Skin epidermis (tissue), 12 donors: ENCODE data around the gene CMKLR1.
A peak's percentile ranks its signal among the peaks of the same experiment; 100 is the strongest.

Source experiments
- H3K27ac ChIP-seq, 21 experiments: fragments of 200-600 bp; sonication (generic) in 11 of 21; one replicate each; pipeline ENCODE4 v1.5.0; 2020; ENCODE audit warnings: mild to moderate bottlenecking in 3 of 21, inconsistent platforms in 2 of 21, moderate library complexity in 2 of 21
- H3K4me3 ChIP-seq, 7 experiments: fragments of 200-600 bp; sonication (generic) in 2 of 7; one replicate each; pipeline ENCODE4 v1.5.0; 2020; ENCODE audit warnings: inconsistent platforms in 2 of 7, mild to moderate bottlenecking in 2 of 7, moderate library complexity in 1 of 7

The CMKLR1 gene

DNA sequence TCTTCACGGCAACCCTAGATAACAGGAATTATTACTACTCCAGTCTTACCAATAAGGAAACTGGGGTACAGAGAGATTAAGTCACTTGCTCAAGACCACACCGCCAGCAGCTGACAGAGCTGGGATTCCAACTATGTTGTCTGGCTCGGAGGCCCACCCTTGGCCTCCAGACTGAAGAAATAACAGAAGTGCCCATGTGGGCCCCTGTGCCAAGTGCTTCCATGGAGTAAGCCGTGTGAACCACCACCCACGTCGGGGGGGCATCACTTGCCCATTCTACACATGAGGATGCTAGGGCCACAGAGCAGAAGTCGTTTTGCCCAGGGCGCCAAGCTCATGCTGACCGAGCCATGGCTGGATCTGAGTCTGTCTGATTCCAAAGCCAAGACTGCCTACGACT, 926 bp upstream of the CMKLR1 start:
- no peak overlapping the region for H3K4me3 ChIP-seq

DNA sequence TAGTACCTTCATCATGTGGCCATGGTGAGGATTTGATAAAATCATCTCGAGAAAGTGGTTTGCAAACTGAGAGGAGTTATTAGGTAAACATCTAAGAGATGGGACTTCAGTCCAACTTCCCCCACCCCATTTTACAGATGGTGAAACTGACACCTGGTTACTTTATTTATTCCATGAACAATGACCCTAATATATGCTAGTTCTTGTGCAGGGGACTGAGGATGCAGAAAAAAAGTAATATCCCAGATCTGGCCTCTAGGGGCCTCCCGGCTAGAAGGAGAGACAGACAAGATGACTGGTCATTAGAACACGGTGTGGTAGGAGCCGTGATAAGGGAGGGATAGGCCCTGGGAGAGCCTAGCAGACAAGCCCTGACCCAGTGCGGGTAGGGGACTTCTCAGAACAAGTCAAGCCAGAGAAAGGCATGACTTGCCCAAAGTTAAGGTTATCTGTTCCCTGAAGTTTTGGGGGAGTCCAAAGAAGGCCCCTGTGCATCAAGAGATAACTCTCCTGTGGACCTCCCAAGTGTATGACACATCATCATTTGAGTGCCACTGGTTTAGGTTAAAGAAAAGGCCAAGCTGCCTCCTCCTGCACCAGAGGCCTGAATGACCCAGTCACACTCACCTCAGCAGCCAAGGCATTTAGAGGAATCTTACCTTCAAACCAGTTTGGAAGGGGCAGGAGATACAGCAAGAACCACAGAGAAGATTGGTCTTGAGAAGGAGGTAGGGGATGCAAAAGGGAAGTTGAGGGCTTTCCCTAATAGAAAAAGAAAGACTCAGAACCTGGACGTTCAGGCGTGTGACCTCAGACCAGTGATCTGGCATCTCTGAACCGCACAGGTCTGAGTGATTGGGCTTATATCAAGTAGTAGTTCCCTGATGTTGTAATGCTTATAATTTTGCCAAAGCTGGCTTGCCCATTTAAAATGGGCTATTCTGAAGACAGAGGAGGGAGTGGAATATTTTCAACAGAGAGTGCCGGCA, 1.6 kb downstream of the CMKLR1 start:
- Histone ChIP-seq H3K4me3 (peak overlapping the region in 5 of 7 experiments; percentile 0 to 25 (median 9)), H3K27ac (peak overlapping the region in 7 of 21 experiments; percentile 7 to 70 (median 31))

More for the DNA sequence above, 926 bp upstream of the CMKLR1 start:
- peak overlapping the region in 1 of 21 experiments; percentile 49 for H3K27ac ChIP-seq

DNA sequence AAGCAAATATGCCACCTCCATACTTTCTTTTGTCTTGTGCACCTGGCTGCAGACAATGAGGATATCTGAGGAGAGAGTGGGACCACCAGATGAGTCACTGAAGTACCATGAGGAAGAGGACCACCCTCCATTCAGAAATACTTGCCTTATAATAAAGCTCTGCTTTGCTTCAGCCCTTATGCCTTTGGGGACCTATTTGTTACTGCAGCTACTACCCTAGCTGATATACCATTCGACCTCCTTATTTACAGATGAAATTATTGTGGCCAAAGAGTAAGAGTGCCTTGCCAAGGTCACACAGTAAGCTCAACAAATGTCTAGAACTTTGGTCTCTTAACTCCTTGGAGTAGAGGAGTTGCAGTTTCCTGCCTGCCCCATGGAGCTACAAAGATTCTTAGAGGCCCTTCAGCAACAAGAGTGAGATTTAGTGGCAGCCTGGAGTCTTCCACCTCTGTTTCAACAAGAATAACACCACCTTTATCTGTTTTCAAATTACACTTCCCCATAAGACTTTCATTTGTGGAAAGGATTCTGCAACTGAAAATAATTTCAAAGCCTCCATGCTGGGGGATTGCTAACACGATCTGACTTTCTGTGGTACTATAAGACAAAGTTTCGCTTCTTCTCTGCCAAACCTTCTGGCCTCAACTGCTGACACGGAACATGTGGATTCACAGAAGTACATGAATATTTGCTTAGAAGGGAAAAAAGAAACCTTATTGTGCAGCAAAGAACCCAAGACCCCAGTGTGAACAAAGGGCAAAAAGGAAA, 3.6 kb downstream of the CMKLR1 start:
- H3K4me3 ChIP-seq = no peak overlapping the region

DNA sequence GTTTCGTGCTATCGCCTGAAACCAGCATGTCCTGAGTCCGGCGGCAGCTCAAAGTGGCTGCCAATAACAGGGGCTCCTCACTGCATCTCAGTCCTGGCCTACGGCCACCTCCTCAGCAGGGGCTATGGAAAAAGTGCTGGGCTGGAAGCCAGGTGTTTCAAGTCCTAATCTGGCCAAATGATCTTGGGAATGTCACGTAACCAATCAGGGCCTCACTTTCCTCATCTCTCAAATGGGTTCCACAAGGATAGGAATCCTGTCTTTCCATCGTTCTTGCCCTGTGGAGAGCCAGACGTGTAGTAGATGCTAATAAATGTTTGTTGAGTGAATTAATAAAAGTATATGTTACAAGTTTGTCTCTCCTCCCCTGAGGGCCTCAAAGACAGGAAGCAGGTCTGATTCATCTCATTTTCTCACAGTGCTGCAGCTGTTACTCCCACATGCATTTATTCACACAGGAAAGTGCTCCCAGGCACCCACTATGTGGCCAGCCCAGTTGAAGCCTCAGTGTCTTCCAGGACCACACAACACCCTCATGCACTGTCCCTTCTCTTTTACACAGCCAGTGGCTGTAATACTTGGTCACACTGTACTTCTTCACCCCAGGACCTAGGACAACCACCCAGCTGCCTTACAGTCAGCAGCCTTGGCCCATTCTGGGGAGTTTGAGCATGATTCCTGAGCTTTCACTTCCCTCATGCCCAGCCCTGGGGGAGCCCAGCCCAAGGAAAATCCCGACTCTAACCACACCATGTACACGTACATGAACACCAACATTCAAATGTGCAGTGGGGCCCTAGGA, 5.0 kb downstream of the CMKLR1 start:
- peak overlapping the region in 12 of 21 experiments; percentile 21 to 75 (median 40) for H3K27ac ChIP-seq

More for the DNA sequence above, 3.6 kb downstream of the CMKLR1 start:
- peak overlapping the region in 8 of 21 experiments; percentile 8 to 71 (median 48) for H3K27ac ChIP-seq

DNA sequence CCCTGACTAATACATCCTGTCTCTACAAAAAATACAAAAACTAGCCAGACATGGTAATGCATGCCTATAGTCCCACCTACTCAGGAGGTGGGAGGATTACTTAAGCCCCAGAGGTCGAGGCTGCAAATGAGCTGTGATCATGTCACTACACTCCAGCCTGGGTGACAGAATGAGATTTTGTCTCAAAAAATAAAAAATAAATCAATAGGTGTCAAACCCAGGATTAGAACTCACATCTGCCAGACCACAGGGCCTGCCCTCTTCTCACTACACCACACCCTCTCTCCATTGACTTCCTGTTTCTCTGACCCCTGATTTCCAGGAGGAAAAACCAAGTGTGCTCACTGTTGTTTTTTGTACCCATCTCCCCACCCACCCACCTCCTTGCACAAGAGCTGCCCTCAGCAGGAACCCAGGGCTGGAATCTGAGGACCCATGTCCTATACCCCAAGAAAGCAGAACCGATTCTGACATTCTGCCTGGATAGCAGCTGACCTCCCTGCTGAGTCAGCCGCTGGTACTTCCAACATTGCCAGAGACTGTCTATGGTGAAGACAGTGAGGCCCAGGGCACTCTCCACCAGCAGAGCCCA, 6.2 kb downstream of the CMKLR1 start:
- H3K27ac ChIP-seq = peak overlapping the region in 10 of 21 experiments; percentile 17 to 75 (median 44)
- H3K4me3 ChIP-seq = no peak overlapping the region

More for the DNA sequence above, 5.0 kb downstream of the CMKLR1 start:
- no peak overlapping the region for H3K4me3 ChIP-seq

DNA sequence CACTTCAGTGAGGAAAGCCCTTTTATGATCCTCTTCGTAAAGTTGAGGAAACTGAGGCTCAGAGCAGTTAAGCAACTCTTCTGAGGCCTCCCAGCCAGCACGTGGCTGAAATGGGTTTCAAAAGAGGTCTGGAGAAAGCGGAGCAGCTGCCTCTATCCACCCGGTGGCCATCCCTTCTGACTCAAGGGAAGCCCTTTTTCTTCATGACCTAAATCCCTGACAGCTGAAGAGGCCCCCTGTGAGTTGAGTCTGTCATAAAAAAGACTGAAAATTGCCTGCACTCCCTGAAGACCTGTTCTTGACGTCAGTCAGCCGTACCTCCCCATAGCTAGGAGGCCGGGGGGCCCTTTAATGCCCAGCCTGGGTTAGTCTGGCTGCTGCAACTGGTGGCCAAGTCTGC, 10.7 kb downstream of the CMKLR1 start:
- Histone ChIP-seq H3K27ac (peak overlapping the region in 2 of 21 experiments; percentile 16 to 61), H3K4me3 (no peak overlapping the region)

DNA sequence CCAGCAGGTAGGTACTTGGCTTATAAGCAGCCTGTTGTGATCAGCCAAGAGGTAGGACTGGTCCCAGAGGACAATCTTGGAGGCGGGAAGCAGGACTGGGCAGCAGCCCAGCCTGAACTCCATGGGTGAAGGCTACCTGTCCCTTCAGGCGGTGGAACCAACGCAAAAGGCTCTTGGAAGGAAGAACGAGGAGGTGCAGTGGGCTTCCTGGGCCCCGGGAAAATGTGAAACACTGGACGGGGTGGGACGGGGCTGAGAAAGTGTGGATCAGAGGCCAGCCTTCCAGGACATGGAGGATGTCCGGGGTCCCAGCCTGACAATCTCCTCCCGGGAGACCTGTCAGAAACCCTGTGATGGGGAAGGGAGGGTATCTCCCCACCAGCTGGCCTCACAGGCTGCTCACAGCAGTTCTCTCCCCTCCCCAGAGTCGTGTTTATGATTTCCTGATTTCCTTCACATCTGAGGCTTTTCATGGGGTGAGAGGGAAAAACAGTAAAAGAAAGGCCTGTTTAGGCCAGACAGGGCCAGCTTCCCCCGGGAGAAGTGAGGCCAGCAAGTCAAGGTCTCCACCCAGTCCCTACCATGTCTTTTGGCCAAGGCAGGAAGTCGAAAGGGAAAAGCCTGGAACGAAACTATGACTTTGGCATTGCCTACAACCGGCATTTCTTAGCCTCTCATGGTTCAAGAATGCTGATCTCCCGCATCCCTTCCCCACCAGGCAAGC, 11.3 kb downstream of the CMKLR1 start:
- H3K4me3 ChIP-seq = no peak overlapping the region
- H3K27ac ChIP-seq = peak overlapping the region in 4 of 21 experiments; percentile 8 to 61 (median 14)

DNA sequence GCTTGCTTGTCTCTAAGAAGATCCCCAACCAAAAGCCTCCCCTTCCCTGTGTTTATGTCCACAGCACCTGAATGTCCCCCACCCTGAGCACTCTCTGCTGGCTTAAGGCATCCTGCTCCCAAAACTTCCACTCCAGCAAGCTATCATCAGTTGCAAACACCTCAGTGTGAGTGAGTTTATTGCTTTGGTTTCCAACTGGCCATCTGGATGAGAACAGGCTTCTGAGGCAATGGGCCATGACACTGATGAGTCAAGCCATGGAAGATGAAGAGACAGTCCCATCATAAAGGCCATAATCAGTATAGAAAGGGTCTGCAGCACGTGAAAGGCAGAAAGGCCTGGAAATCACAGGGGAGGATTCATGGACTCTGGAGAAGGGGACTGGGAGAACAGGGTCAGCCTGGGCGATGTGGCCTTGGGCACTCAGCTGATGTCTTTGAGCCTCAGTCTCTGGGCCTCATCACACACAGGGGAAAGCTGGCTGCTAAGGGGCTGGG, 12.8 kb downstream of the CMKLR1 start:
- no peak overlapping the region for H3K4me3 ChIP-seq
- H3K27ac ChIP-seq = no peak overlapping the region

DNA sequence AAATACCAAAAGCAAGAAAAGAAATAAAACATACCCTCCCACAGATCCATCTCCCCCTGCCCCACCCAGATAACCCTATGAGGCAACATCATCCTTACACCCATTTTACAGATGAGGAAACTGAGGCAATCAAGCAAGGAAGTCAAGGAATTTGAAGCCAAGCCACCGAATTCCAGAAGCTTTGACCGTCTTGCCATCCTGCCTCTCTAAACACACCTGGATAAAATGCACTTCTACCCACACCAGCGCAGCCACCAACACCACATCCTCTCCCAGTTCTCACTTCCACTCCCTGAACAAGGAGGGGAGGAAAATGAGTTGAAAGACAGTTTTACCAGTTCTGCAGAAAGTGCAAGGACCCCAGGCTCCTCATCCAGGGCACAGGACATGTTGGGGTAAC, 13.6 kb downstream of the CMKLR1 start:
- Histone ChIP-seq H3K27ac (no peak overlapping the region), H3K4me3 (no peak overlapping the region)

DNA sequence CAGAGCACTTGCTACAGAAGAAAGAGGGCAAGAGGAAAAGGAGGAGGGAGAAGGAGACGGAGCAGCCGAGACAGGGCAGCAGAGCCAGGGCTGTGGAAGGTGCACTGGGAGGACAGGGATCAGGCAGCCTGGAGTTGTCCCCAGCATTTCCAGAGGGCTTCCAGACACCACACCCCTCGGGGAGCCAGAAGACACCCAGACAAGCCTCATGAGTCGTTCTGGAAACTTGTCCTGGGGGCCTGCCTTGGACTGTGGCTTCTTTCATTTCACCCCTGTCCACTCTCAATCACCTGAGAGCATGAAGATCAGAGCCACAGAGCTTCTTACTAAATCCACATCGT, 14.1 kb downstream of the CMKLR1 start:
- no peak overlapping the region for H3K4me3 ChIP-seq
- H3K27ac ChIP-seq = peak overlapping the region in 1 of 21 experiments; percentile 10

DNA sequence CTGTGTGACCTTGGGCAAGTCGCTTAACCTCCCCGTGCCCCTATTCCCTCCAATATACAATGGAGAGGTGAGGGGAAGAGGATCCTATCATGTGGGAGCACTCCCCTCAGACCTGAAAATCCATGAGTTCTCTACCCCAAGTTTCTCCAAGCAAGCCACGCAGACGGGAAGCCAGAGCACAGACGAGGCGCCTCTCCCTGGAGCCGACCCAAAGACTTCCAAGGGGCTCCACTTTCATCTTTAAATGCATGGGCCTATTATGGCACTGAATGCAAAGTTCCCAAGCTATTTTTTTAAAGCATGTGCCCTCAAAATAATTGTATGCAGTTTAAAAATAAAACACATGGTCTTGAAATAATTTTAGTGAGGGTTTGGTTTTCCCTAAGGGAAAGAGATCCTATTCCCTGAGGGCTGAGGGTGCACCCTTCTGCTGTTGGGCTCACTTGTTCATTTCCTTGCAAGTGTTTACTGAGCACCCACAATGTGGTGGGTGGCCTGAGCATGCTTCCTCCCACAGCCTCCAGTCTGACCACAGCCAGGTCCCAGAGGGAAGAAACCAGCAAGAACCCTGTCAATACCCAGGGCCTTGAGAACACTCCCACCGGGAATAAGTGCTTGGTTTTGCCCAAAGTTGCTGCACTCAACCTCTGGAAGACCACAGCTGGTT, 14.6 kb downstream of the CMKLR1 start:
- Histone ChIP-seq H3K27ac (peak overlapping the region in 1 of 21 experiments; percentile 10), H3K4me3 (no peak overlapping the region)

DNA sequence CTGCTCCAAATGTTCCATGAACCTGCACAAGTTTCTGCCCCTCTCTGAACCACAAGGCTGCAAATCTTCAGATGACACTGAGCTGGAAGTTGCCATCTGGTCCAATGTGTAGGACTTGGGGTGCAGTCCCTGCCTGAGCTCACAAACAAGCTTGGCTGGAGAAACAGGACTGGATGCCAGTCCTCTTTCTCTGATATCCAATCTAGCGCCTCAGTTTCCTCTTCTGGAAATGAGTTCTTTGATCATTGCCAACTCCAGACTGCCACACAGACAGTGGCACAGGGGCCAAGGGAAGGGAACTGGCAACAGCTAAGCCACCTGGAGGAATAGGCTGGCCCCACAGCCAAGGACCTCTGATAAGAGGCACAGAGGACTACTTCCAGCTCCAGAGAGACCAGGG, 15.5 kb downstream of the CMKLR1 start:
- no peak overlapping the region for H3K4me3 ChIP-seq
- H3K27ac ChIP-seq = no peak overlapping the region

DNA sequence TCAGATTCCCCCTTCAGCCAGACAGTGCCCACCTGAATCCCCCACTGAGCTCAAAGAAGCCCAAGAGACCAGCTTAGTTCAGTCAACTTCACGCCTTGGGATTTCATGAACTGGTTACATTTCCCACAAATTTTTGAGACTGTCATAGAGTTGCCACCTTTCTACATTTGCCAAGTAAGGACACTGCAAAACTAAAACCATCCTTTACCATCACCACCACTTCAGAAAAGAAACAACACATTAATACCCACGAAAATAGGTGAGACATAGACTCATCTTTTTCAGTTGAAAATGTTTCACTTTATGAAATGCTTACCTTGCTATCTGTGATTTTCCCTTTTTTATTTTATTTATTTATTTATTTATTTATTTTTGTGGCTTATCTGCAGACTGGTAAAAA, 16.1 kb downstream of the CMKLR1 start:
- Histone ChIP-seq H3K27ac (no peak overlapping the region), H3K4me3 (no peak overlapping the region)

DNA sequence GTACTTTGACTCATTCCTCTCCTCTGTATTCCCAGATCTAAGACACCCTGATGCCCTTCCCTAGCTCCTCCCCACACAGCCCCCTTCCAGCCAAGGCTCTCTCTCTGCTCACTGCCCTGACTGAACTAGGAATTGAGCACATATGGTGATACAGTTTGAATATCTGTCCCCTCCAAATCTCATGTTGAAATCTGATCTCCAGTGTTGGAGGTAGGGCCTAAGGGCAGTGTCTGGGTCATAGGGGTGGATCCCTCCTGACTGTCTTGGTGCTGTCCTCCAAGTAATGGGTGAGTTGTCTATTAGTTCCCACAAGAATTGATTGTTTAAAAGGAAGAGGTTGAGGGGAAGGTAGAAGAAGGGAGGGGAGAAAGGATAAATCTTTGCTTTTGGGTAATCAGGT, 17.4 kb downstream of the CMKLR1 start:
- H3K4me3 ChIP-seq = no peak overlapping the region
- no peak overlapping the region for H3K27ac ChIP-seq

DNA sequence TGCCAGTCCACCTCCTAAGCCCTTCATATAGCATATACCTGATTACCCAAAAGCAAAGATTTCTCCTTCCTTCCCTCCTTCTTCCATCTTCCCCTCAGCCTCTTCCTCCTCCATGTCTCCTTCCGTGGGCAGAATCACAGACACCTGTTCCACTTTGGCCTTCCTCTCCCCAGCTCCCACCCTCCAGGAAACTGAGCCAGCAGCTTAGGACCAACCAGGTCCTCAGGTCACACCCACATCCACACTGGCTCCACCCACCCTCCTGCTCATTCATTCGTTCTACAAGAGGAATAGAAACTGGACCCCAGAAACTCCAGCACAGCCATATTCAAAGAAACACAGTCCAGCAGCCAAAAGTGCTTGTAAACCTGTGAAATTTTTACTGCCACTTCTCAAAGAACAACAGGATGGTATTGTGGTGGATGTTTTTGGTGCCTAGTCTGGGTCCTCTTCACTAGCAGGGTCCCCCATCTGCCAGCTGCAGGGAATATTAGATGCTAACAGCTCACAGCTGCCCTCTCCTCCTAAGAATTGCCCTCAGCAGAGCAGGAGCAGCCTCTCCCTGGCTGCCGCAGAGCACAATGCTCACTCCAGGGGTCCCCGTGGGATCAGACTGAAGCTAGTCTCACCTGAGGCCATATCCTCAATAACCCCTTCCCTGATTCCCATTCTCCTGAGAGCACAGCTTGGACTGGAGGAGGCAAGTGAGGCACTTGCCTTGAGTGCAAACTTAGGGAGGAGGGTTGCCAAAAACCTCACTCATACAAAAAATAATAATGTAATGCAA, 18.4 kb downstream of the CMKLR1 start:
- H3K4me3 ChIP-seq = no peak overlapping the region
- no peak overlapping the region for H3K27ac ChIP-seq

DNA sequence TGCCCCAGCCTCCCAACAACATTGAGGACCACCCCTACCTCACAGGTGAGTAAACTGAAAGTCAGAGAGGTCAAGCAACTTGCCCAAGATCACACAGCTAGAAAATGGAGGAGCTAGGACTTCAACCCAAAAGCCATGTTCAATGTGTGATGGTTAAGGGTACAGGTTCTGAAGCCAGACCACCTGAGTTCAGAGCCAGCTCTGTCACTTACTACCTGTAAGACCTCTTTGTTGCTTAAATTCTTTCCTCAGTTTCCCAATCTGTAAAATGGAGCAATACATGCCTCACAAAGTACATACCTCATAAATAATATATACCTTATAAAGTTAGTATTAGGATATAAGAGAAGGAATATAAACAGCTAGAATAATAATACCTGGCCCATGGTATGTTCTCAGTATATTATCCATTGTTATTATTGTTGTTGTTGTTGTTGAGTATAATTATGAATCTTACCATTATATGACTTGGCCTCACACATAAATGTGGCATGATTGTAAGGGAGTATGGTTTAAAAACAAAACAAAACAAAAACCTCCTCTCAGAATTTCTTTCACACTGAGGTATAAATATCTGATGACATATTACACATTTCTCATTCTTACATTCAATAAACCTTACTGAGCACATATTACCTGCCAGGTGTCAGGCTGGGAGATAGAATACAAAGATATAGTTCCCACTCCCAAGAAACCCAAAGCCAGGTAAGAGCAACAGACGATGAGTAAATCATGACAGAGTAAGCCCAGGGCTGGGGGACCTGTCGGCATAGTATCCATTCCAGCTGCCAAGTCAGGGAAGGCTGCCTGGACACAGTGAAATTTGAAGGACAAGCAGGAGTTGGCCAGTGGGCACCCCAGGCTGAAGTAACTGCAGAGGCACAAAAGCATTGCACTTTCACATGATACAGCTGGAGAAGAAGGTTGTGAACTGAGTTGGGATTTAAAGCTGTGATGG, 19.6 kb downstream of the CMKLR1 start:
- H3K27ac ChIP-seq = no peak overlapping the region

More for the DNA sequence above, 19.6 kb downstream of the CMKLR1 start:
- no peak overlapping the region for H3K4me3 ChIP-seq
